ENCODE results near the gene NPEPPS. TPM values are rescaled to one million over a fixed set of nuclear protein-coding genes. Genes with fewer than 3 reads are reported as not detected.
A peak's percentile ranks its signal among the peaks of the same experiment; 100 is the strongest.

Gene NPEPPS
- total RNA-seq, 1 experiment from 2014 or later, result 117 TPM

DNA sequence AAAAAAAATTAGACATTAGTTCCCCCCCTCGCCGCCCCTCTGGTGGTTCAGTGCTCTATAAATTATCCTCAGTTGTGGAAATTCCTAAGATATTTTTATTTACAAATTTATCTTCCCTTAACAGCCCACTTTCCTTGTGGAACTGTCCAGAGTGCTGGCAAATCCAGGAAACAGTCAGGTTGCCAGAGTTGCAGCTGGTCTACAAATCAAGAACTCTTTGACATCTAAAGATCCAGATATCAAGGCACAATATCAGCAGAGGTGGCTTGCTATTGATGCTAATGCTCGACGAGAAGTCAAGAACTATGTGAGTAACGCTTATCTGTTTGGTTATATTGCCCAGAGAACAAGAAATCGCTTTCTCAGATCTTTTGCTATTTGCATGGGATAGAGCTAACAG, 121.7 kb downstream of the NPEPPS start:
- no peak for DNase-seq
- H4K5ac ChIP-seq (ENCODE audit: insufficient read length, low read depth, low read length), result no peak overlapping the region
- H3K4me3 Mint-ChIP-seq, result peak overlapping the region in 1 of 2 experiments; percentile 89; a peak in 2 of 5 replicates
- no peaks in the 10 kb centered on the region for H3K4me1 ChIP-seq (ENCODE audit: insufficient read depth, low read length)
- H2AK5ac ChIP-seq (ENCODE audit: insufficient read length, low read length), result no peak overlapping the region
- H2BK120ac ChIP-seq (ENCODE audit: low read depth, low read length, poor library complexity, severe bottlenecking), result no peak overlapping the region
- no peaks in the 10 kb centered on the region for H3K27me3 Mint-ChIP-seq (ENCODE audit: low read depth)
- no peak overlapping the region for H4K91ac ChIP-seq (ENCODE audit: insufficient read length, low read depth, low read length)
- H3K18ac ChIP-seq (ENCODE audit: insufficient read length, low read depth, low read length), result no peak overlapping the region
- H3K23ac ChIP-seq (ENCODE audit: insufficient read length, low read depth, low read length), result no peak overlapping the region
- H3K56ac ChIP-seq (ENCODE audit: insufficient read length, low read depth, low read length), result no peak overlapping the region
- no peak overlapping the region for H2BK20ac ChIP-seq (ENCODE audit: low read depth, low read length, poor library complexity, severe bottlenecking)
- H2BK12ac ChIP-seq (ENCODE audit: insufficient read length, low read depth, low read length), result no peak overlapping the region
- no peak overlapping the region for H3K4me2 ChIP-seq (ENCODE audit: insufficient read depth, insufficient read length, low read length)
- peaks cover 34 to 42% of the 10 kb centered on the region in 2 experiments for H3K4me1 Mint-ChIP-seq
- no peak overlapping the region for H3K9ac ChIP-seq (ENCODE audit: extremely low read depth, insufficient read length, low read length)
- H3K14ac ChIP-seq (ENCODE audit: insufficient read depth, low read length), result no peak overlapping the region
- H3K27ac Mint-ChIP-seq, result peak overlapping the region in 2 of 3 experiments; percentile 23 to 68; a peak in 2 of 7 replicates
- H4K20me1 ChIP-seq (ENCODE audit: control insufficient read depth, insufficient read depth, insufficient read length), result no peaks in the 10 kb centered on the region
- peaks cover 29% of the 10 kb centered on the region for H3K79me2 ChIP-seq (ENCODE audit: insufficient read depth, low read length)
- H3K27ac ChIP-seq (ENCODE audit: insufficient read length, low read depth, low read length), result no peak overlapping the region
- peaks cover 14% of the 10 kb centered on the region for H3K23me2 ChIP-seq (ENCODE audit: insufficient read length, low read depth, low read length, poor library complexity, severe bottlenecking)
- no peaks in the 10 kb centered on the region; a peak in 1 of 5 replicates for H3K9me3 Mint-ChIP-seq
- no peaks in the 10 kb centered on the region for H3K9me3 ChIP-seq (ENCODE audit: control insufficient read depth, low read depth, low read length)
- no peak overlapping the region for H3T11ph ChIP-seq (ENCODE audit: low read length)
- H3K4ac ChIP-seq (ENCODE audit: low read depth, low read length), result no peak overlapping the region
- H2AFZ ChIP-seq (ENCODE audit: low read length), result no peak overlapping the region
- no peak overlapping the region for H2BK5ac ChIP-seq (ENCODE audit: insufficient read length, low read length)
- TF ChIP-seq, protein P1, sequence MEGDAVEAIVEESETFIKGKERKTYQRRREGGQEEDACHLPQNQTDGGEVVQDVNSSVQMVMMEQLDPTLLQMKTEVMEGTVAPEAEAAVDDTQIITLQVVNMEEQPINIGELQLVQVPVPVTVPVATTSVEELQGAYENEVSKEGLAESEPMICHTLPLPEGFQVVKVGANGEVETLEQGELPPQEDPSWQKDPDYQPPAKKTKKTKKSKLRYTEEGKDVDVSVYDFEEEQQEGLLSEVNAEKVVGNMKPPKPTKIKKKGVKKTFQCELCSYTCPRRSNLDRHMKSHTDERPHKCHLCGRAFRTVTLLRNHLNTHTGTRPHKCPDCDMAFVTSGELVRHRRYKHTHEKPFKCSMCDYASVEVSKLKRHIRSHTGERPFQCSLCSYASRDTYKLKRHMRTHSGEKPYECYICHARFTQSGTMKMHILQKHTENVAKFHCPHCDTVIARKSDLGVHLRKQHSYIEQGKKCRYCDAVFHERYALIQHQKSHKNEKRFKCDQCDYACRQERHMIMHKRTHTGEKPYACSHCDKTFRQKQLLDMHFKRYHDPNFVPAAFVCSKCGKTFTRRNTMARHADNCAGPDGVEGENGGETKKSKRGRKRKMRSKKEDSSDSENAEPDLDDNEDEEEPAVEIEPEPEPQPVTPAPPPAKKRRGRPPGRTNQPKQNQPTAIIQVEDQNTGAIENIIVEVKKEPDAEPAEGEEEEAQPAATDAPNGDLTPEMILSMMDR (conservative IDR thresholded peaks at IDR 0.05), result no peak
- H2BK15ac ChIP-seq (ENCODE audit: low read depth, low read length), result no peak overlapping the region
- H3K36me3 Mint-ChIP-seq (ENCODE audit: insufficient read depth in 1 of 3, low read depth in 3 of 3), result peaks cover 59 to 69% (median 65%) of the 10 kb centered on the region in 3 experiments
- no peak overlapping the region for H4K8ac ChIP-seq (replicated peaks; ENCODE audit: insufficient read length, low read depth, low read length)
- no CpG with 5 or more reads among the region's 6 CpGs for WGBS (ENCODE audit: extremely low coverage, insufficient read length, low lambda C conversion rate)
- peaks cover 9% of the 10 kb centered on the region for H3K79me1 ChIP-seq (ENCODE audit: insufficient read depth, low read depth, low read length, poor library complexity, severe bottlenecking)
- no peaks in the 10 kb centered on the region for H3K27me3 ChIP-seq (ENCODE audit: insufficient read depth, low read length)
